Measurements from ENCODE around the gene C19orf67.

DNA sequence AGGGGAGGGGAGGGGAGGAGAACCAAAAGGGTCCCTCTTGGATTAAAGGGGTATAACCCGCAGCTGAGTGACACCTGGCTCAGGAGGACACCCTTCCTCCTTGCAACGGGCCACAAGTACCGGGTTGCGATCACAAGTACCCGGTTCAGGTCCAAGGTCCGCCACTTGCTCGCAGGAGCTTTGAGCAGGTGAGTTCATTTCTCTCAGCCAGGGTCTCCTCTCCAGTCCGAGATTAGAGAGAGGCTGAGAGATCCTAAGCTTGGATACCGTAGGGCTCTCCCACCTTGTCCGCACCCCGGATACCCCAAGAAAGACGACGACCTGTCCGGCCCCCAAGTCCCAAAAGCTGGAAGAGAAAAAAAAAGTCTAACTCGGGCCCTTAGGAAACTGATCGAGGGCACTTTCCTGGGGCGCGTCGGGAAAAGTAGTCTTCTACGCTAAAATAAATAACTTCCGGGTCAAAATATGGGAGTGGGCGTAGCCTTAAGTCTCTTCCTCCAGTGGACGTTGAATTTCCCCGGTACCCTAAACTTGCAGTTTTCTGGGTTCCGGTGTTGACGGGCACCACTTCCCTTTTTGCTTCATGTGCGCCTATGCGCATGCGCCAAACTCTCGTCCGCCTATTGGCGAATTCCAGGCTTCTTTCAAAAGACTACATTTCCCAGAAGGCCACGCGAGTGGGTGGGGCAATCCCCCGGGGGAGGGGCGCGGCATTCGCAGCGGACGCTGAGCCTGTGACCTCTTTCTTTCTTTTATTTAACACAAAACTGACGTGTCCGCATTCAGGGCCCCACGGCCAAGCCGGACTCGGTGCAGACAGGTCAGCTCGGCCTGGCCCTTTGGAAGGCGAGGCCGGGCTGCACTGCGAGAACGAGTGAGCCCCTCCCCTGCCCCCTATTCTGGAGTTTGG lies 4.4 kb downstream of the C19orf67 start:
- TF ChIP-seq, protein P1, sequence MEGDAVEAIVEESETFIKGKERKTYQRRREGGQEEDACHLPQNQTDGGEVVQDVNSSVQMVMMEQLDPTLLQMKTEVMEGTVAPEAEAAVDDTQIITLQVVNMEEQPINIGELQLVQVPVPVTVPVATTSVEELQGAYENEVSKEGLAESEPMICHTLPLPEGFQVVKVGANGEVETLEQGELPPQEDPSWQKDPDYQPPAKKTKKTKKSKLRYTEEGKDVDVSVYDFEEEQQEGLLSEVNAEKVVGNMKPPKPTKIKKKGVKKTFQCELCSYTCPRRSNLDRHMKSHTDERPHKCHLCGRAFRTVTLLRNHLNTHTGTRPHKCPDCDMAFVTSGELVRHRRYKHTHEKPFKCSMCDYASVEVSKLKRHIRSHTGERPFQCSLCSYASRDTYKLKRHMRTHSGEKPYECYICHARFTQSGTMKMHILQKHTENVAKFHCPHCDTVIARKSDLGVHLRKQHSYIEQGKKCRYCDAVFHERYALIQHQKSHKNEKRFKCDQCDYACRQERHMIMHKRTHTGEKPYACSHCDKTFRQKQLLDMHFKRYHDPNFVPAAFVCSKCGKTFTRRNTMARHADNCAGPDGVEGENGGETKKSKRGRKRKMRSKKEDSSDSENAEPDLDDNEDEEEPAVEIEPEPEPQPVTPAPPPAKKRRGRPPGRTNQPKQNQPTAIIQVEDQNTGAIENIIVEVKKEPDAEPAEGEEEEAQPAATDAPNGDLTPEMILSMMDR (IDR thresholded peaks at IDR 0.05) = peak in 1 of 3 experiments; percentile 30
- TF ChIP-seq POLR2A (IDR thresholded peaks at IDR 0.05; ENCODE audit: low read depth) (peak; percentile 49), EP300 (IDR thresholded peaks at IDR 0.05) (no peak), POLR2AphosphoS5 (IDR thresholded peaks at IDR 0.05) (peak; percentile 93 to 95)
